Activated CD4-positive, alpha-beta T cell treated with anti-CD3 and anti-CD28 coated beads, Interleukin-2, amount 50 U/mL, for 24 hours (primary cell): ENCODE data around the gene CDKN1C.
A peak's percentile ranks its signal among the peaks of the same experiment; 100 is the strongest.

Experiments
- DNase-seq, 2 donors: peaks; one replicate each; pipeline ENCODE4 v3.0.0-alpha.2; 2020; ENCODE audit warnings: low read depth in 1 of 2, low spot score in 1 of 2

The CDKN1C gene

DNA sequence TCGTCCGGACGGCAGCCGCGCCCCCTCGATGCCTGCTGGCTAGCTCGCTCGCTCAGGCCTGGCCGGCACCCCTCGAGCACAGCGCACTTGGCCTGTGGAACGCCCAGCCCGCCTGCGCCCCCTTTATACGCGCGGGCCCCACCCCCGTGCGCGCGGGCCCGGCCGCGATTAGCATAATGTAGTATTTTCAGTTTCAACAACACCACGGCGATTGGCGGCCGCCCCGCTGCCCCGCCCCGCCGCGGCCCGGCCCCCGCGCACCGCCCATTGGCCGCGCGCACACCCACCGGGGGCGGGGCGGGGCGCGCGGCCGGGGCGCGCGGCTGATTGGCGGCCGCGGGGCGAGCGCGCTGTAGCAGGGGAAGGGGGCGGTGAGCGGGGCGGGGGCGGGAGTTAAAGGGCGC is at the start of gene CDKN1C:
Gene CDKN1C (minus strand): TSS at position 98 of the 404 bp plus-strand sequence. CDS start 319 bp downstream, outside the sequence.
- DNase-seq = peak; percentile 48 to 63

DNA sequence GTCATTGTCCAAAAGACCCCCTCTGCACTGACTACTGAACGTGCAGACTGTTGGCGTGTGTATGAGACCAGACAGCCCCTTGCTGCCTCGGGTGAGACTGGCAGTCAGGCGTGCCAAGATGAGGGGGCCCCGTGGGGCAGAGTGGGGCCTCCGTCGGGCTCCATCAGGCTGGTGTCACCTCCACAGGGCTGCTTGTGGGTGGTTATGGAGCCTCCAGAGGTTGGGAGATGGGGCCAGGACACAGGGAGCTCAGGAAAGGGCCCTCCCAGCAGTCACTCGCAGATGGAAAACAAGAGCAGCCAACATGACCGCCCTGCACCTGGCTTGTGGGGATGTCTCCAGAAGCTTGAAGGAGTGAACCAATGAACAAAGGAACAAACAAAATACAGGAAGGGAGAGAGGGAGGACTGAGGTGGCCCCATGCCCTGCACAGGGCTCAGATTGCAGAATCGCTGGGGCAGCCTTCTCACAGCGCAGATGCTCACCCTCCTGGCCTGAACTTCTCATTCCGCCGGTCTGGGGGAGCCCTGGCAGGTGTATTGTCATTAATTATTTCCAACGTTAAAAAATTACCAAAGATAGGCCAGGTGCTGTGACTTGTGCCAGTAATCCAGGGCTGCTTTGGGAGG is 49.1 kb upstream of the CDKN1C start:
- DNase-seq = no peak

GRCh38 chr11:2934021-2934550 is 48.5 kb upstream of the CDKN1C start:
- no peak for DNase-seq

DNA sequence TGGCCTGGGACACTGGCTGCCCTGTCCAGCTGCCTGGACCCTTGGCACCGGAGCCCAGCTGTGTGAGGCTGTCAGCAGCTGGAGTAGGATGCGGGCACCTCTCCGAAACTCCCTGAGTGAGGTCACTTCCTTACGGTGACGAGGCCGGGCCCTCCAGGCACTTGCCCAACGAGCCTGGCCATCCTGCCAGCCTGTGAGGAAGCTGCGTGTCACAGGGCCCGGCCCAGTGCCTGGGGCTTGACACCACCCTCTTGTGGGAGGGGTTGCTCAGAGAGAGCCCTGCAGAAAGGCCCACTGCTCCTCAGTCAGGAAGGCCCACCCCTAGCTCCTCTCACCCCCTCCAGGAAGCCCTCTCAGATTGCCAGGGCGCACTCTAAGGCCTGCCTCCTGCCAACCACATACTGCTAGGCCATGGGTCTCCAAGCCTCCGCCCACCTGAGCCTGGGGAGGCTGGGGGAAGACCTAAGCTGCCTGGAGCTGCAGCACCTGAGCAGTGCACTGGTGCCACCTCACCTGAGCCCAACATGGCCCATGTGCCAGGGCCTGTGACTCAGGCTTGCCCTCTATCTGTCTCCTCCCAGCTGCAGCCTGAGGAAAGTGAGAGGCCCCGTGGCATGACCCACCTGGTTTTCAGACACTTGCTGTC is 47.9 kb upstream of the CDKN1C start:
- no peak for DNase-seq

DNA sequence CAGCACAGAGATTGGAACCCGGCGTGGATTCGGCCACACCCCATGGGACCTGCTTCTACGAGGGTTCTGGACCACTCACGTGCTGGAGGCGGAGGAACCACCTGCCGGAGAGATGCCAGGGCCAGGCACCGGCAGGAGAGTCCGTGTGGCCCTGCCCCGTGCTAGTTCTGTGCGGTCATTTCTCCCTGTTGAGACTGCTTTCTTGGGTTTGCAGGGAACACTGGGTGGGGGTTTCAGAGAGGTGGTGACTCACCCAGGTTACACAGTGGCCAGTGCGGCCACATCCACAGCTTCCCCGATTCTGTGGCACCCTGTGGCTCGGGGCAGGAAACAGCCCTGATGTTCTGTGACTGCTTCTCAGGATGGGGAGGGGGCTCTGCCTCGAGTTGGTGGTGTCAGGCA is 47.3 kb upstream of the CDKN1C start:
- no peak for DNase-seq

- DNase-seq = no peak
Measured at GRCh38 chr11:2931771-2932738, 46.5 kb upstream of the CDKN1C start.

- no peak for DNase-seq
Measured at GRCh38 chr11:2931420-2931746, 45.8 kb upstream of the CDKN1C start.

GRCh38 chr11:2930704-2931419 is 45.3 kb upstream of the CDKN1C start:
- no peak for DNase-seq

GRCh38 chr11:2929950-2930703 is 44.6 kb upstream of the CDKN1C start:
- DNase-seq = no peak

GRCh38 chr11:2929531-2929949 is 44.0 kb upstream of the CDKN1C start:
- DNase-seq = no peak

DNA sequence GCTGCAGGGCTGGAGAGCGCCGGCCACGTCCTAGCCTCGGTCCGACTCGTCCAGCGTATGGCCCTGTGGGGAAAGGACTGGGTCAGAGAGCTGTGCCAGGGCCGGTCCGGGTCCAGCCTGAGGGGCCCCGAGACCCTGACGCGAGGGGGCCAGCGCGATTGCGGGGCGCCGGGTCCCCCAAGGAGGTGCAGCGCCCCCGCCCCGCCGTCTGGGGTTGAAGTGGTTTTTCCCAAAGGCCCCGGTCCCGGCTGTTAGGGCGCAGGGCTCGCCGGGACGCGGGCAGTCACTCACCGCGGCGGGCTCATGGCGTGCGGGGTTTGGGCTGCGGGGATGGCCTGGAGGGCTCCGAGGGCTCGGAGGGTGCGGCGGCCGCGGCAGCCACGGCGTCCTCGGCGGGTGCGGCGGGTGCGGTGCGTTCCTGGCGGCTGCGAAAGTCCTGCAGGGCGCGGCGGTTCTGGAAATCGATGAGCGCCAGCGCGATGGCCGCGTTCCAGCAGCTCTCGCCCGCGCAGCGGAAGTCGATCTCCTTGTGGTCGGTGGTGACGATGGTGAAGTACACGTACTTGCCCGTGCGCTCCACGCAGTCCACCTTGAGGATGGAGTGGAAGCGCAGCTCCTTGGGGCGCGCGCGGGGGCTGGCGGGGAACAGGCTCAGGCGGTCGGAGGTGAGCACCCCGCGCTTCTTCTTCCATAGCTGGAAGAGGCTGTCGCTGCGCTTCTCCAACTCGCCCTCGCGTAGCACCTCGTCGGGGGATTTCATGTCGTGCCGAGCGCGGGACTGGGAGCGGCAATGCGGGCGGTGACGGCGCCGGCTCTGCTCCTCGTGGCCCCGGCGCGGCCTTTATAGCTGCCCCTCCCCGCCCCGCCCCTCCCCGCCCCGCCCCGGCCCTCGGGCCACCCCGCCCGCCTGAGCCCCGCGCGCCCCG is 43.3 kb upstream of the CDKN1C start, which contains the start of gene PHLDA2:
Gene PHLDA2 (minus strand): TSS at position 816 of the 926 bp plus-strand sequence. CDS start 56 bp downstream, at position 760.
- peak in 1 of 2 donors; percentile 39 for DNase-seq

DNA sequence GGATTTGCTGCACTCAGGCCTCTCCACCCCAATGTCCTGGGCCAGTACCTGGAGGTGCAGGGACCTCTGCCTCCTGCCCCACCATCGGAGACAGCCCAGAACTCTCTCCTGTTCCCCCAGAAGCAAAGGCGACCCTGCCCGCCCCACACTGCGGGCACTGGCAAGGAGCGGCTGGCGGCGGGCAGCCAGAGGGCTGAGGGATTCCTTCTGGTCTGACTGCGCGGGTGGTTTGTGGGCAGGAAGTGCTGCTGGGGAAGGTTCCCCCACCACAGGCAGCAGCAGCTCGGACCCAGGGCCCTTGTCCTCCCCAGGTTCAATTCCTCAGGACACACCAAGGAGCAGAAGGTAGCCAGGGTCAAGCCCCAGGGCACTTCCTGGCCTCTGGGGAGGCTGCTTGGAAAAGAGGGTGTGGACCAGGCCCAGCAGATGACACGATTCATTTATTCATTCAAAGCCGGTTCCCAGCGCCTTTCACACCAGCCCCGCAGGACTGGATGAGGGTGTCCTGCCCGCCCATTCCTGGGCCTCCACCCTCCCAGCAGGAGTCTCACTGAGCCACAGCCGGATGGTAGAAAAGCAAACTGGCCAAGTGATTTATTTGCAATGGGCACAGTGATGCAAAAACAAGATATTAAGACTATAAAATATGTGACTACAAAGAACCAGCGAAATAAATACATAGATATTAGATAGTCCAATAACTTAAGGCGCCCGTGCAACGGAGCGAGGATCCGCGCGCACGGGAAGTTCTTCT is 42.5 kb upstream of the CDKN1C start:
- no peak for DNase-seq

DNA sequence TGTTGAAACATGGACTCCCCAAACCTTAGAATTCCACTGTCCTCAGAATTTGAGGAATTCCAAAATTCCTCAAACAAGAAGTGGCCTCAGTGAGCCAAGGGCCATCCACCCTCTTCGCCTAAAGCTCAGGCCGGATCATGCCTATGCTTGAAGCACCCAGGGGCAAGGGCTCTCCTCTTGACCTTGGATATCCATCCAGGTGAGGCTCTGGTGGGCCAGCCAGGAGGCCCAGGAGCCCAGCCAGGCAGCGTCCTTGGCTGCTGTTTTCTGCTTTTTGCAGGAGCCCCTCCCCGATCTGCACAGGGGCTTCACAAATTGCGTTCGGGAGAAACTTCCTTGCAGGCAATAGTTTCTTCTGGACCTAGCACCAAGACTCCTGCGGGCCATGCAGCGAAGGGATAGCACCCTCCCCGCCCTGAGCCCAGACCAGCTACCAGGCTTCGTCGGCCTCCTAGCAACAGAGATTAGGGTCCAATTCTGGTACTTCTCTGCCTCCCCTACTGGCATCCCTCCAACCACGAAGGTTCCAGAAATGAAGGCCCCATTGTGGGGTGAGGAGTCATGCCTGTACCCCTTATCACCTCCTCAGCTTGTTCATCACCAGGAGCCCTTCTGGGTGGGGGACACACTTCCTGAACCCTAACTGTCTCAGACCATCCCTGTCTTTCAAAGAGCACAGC is 41.7 kb upstream of the CDKN1C start:
- no peak for DNase-seq

- no peak for DNase-seq
Measured at GRCh38 chr11:2926611-2927051, 41.1 kb upstream of the CDKN1C start.

GRCh38 chr11:2924821-2925675 is 39.5 kb upstream of the CDKN1C start:
- DNase-seq = no peak

DNA sequence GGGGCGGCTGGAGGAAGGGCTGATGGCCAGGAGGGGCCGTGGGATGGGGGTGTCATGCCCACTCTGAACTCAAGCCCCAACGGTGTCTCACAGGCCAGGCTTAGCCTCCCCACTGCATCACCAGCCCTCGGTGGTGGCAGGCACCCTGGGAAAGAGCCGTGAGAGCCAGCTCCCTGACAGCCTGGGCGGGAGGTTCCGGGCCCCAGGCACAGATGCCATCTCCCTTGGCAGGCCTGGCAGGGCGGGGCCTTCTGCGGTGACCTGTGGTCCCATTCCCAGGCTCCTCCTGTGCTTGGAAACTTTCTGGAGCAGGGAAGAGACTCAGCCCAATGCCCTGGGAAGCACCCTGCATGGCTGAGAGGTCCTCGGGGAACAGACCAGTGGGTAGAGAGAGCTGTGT is 38.8 kb upstream of the CDKN1C start:
- DNase-seq = no peak
